Cardiac septum (tissue), 1 donor: Measurements from ENCODE around the gene HPS3. TPM values are rescaled to one million over a fixed set of nuclear protein-coding genes. Genes with fewer than 3 reads are reported as not detected.

Experiments
- DNase-seq: peaks from one replicate; pipeline ENCODE4 v3.0.0-alpha.2; 2020; ENCODE audit warnings: low spot score
- intact Hi-C: fragments of 100-400 bp; cut with DNase I; formaldehyde crosslinking; loops from one replicate; pipeline ENCODE4 v1.14.0; 2022
- total RNA-seq: library from RNA; stranded (reverse); fragmentation: NEBNext Ultra II Directional; extraction: Animal tissue kit (Norgen Biotek cat#: 25700); gene quantifications from one replicate; pipeline ENCODE4 v1.2.1, GENCODE V29; 2021
- donor health status: DM: no; HTN: no; CAD: no.

The HPS3 gene
- total RNA-seq, 1 donor from 2014 or later, result 6.2 TPM

DNA sequence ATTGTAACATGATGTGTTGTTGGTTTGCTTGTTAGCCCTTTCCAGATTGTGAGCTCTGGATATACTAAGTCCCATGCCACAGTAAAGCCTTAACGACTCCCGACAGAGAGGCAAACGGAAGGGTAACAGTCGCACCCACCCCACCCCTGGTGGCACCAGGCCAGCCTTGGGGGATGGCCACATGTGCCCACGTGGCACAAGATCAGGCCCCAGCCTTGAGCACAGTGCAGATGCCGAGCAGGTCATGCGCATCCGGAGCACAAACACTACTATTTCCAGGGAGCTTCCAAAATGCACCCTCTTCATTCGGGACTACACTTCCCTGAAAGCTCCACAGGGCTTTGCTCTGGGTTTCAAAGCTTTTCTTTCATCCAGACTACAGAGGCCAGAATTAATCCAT, 10.7 kb upstream of the HPS3 start:
- DNase-seq, result no peak
- intact Hi-C loops, result no loop called here

DNA sequence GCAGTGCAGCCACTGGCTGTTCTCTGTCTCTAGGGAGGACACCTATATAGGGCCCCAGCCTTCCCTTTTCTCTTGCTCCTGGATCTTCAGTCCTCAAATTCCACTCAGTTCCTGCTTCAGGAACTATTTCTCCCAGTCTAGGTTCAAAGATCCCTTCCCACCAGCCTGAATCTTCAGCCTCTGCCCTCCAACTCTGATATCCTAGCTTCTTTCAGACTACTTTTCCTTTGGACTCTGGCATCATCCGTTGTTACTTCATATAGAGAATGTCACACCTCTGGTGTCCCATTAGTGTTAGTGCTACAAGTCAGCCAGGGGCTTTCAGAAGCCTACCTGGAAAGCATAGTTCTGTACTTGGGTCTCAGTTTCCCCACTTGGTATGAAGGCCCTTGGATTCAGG, 10.0 kb upstream of the HPS3 start:
- intact Hi-C loops, result no loop called here
- no peak for DNase-seq

DNA sequence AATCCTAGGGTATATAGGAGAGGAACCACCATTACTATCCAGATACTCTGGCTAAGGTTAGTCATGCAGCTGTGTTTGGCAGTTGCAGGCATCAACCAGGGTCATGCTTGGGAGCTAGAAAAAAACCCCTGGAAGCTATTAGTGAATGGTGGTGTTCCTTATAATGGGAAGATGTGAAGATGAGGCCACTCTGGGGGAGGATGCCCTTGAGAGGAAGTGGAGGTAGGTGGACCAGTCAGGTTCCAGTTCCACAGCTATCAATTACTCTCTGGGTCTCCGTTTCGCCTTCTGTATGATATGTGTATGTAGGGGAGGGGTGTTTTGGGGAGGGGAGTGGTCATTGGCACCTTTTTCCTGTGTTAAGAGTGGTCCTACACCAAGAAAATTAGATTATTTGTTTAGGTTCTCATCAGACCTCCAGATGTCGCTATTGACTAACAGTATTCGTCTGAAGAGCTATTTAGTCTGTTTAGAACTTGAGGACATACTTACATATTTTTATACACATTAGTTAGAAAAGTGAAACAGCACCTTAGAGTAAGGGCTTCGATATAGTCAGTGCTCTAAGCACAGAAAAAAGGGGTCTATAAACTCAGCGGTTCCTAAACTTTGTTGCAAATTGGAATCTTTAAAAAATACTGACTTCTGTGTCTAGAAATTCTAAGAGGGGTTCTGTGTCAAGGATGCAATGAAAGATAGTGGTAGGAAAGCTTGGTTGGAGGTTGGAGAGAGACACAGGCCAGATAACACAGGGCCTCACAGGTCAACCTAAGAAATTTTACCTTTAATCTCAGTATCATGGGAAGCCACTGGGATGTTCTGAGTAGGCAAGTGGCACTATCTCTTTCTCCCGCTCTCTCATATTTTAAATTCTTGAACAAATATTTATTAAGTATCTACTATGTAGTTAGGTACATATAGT, 9.1 kb upstream of the HPS3 start:
- intact Hi-C loops, result loop anchor here (1.0 to 10.0 kb wide), 3 partner anchors 153 to 354 kb away; partner anchors contain the start of gene TM4SF4
- DNase-seq, result no peak

DNA sequence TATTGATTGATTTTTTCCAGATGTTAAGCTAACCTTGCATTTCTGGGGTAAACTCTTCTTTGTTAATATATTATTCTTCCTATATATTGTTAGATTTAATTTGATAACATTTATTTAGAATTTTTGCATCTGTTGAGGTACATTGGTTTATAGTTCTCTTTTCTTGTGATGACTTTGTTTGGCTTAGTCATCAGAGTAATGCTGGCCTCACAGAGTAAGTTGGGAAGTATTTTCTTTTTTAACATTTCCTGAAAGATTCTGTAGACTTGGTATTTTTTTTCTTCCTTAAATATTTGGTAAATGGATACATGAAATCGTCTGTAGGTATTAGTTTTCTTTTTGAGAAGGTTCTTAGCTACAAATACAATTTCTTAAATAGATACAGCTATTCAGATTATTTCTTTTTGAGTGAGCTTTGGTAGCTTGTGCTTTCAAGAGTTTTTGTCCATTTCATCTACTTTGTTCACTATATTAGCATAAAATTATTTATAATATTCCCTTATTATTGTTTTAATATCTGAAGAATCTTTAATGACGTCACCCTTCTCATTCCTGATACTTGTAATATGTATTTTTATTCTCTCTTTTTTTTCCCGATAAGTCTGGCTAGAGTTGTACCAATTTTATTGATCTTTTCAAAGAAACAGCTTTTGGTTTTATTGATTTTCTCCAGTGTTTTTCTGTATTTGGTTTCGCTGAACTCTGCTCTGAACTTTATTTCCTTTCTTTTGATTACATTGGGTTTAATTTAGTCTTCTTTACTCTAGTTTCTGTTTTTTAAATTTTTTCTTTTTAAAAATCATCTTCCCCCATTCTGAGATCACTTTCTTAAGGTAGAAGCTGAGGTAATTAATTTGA, 6.5 kb upstream of the HPS3 start:
- intact Hi-C loops, result loop anchor here (5.0 to 10.0 kb wide), 2 partner anchors 166 to 352 kb away; partner anchors contain the start of gene TM4SF4
- no peak for DNase-seq

DNA sequence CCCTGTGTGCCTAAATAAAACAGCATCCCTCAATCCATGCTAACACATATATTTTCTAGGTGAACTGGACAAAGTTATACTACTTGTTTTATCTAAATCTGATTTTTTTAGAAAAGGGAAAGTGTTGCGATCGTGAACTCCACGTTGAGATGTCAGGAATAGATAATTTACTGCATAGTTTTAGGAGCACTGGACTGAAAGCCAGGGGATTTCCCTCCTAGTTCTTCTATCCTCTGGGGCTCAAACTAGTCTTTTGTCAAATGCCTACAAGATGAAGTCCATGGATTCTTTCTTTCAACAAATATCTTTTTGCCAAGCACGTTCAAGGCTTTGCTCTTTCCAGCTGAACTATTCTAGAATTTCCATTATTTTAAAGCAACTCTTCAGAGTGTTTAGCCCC, 617 bp upstream of the HPS3 start:
- no peak for DNase-seq
- intact Hi-C loops, result loop anchor here (10.0 kb wide), 1 partner anchor 346 kb away; the partner anchor contains the start of gene TM4SF4

DNA sequence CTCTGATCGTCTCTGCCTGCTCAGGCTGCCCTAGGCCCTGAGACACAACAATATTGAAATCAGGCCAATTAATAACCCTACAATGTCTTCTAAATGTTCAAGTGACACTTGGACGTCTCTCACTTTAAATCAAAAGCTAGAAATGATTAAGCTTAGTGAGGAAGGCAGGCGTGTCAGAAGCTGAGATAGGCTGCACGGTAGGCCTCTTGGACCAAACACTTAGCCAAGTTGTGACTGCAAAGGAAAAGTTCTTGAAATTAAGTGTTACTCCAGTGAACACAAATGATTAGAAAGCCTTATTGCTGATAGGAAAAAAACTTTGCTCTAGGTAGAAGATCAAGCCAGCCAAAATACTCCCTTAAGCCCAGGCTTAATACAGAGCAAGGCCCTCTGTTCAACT, 2.2 kb downstream of the HPS3 start:
- intact Hi-C loops, result loop anchor here (5.0 kb wide), 1 partner anchor 51 kb away; no protein-coding TSS in a partner anchor
- DNase-seq, result no peak

DNA sequence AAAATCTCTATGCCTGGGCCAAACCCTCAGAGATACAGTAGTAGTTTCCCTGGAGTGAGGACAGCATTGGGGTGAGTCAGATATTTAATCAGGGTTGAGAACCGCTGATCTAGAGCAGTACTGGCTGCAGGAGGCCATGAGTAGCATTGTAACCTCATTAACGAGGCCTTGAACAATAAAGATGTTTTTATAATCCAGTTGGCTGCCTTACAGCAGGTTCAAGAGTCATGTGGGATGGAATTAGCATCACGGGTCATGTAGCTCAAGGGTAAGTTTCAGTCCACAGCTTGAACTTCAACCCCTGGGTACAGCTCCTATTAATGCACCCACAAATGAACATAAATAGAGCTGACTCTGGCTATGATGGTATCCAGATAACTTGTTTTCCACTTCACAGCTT, 5.1 kb downstream of the HPS3 start:
- intact Hi-C loops, result loop anchor here (5.0 kb wide), 1 partner anchor 48 kb away; no protein-coding TSS in a partner anchor
- DNase-seq, result no peak

DNA sequence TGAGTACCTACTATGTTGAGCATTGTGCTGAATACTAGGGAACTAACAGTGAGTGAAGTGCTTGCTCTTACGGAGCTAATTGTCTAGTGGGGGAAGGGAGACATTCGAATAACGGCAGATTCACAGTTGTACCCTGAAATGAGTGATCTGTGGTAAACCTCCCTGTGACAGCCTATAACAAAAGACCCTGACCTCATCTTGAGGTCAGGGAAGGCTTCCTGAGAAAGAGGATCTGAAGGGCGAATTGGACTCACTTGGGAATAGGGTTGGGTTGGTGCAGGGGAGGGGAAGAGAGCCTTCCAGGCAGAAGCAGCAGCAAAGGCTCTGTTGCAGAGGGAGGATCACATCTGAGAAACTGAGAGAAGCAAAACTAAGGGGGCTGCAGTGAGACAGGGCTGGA, 13.2 kb downstream of the HPS3 start:
- DNase-seq, result no peak
- intact Hi-C loops, result no loop called here

DNA sequence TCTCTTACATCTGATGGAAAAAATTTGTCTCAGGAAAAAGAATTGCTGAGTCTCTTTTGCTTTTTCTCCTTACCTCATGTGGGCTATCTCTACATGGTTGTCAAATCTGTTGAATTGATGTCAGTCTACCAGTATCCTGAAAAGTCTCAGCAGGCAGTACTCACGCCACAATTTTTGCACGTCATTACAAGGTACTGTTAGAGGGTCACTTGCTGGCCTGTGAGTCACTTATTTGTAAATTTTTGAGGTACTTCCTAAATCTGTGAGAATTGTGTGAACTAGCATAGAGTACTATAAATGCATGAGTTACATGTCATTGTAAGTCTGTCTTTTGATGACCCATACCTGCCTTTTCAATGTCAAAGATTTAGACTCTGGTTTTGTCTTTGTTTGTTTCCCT, 15.9 kb downstream of the HPS3 start:
- intact Hi-C loops, result no loop called here
- DNase-seq, result no peak

DNA sequence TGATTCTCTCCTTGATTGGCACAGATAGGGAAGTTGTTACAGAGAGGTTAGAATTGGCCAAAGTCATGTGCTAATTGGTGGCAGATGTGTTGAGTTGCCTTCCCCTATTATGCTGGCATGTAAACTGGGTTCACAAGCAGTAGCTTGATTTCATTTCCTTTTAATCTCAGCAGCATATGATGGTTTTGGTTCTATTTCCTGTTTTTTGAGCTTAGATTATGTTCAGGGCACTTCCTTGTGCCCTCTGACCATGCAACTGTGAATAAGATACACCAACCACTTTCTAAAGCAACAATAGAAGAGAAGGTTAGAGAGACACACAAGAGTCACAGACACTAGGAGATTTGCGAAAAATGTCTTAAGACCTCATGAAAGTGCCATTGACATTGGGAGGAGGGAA, 16.5 kb downstream of the HPS3 start:
- intact Hi-C loops, result no loop called here
- DNase-seq, result no peak

DNA sequence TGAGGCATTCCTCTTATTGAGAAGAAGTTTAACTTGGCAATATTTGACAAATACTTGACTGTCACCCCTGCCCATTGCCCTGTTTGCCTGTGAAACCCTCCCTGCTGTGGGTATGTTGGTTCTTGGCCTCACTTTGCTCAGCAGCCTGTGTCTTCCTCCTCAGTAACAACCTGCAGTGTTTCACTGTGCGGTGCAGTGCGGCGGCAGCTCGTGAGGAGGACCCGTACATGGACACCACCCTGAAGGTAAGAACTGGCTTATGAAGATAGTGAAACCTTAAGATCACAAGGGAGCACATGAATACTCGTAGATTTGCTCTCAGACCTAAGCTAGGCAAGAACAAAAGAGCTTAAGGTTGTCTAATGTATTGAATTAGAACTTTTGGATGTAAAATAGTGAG, 21.0 kb downstream of the HPS3 start:
- intact Hi-C loops, result no loop called here
- DNase-seq, result no peak

DNA sequence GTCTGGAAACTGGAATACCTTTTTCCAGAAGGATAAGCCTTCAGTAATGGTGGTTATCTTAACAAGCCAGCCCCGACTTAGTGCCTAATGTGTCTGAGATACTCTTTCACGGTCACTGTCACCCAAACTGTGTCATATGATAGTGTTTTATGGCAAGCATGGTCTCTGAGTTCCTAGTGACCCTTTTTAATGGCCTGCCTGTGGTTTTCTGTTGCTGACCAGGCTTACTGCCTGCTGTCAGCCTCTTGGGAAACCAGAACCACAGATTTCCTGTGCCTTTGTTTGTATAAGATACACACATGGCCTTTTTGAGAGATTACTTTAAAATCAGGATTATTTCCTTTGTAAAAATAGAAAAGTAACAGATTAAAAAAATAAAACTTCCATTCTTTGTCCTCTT, 22.4 kb downstream of the HPS3 start:
- no peak for DNase-seq
- intact Hi-C loops, result no loop called here

DNA sequence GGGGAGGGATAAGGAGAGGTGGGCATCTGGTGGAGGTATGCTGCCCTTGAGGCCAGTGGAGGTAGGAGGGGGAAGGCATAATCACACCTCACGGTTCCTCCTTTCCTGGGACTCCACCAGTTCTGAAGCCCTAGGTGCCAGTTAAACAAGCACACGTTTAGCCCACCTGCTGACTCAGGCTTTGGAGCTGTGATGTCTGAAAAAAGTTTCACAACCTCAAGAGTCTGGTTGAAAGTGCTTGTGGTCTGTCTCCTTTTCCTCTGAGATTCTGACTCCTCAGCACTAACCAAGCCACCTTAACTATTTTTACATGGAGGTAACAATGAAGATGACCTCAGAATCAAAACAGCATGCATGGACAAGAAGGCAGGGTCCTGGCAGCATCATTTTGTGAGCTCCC, 23.0 kb downstream of the HPS3 start:
- intact Hi-C loops, result no loop called here
- no peak for DNase-seq

DNA sequence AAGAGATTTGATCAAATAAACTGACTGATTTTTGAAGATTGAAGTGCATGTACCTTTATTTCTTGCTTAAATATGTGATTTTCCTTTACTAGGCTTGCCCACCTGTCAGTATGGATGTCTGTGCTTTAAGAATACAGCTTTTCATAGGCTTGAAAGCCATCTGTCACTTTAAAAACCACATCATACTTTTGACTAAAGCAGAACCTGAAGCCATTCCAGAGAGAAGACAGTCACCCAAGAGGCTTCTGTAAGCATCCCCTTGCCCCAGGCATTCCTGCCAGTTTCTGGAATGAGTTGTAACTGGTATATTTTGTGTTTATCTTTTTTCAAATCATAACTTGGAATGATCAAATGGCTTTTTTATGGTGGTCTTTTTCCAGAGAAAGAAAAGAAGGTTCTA, 24.0 kb downstream of the HPS3 start:
- no peak for DNase-seq
- intact Hi-C loops, result no loop called here

DNA sequence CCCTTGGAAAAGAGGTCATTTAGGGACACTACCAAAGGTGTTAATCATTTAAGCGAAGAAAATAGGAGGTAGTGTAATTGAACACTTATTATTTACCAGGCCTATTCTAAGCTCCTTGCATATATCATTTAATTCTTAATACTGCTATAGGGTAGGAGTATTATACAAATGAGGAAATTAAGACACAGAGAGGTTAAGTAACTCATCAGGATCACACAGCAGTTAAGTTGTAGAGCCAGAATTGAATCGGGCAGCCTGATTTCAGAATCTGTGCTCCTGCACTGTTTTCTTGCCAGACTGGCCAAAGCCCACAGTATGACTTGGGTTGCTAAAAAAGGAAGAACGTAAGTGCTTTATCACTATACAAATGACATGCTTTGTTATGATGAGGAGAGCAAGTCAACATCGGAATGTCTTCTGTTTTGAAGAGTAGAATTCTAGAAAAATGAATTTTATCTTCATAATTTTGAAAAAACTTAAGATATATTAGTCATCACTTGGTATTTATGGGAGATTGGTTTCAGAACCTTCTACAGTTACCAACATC, 31.4 kb downstream of the HPS3 start:
- DNase-seq, result no peak
- intact Hi-C loops, result no loop called here

DNA sequence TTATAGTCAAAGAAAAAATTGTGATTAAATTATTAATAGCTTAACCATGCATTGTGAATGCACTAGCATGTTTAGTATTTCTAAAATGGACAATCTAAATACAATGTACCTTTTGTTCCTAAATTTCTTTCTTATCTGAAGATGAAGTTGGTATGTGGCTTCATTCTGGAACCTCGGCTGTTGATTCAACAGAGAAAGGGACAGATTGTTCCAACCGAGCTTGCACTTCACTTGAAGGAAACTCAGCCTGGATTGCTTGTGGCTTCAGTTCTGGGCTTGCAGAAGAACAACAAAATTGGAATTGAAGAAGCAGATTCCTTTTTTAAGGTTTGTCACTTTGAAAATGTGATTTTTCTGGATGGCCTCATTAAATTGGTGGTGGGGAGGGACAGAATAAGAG, 32.6 kb downstream of the HPS3 start:
- DNase-seq, result no peak
- intact Hi-C loops, result no loop called here

DNA sequence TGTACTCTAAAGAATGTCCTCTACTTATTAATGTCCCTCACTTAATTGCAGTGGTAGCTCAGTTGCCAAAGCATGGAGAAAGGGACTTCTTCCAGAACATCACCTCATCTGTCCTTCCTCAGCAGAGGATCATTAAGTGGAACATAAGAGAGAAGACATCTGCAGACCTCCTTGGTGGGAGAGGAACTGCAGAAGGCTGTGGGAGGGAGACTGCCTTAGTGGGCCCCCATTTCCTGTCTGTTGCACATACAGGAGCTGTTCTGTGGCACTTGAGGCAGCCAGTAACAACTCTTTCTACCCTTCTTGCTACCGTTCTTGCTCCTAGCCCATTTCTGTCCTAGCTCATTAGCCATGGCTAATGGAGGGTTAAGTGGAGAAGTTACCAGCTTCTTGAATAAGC, 33.6 kb downstream of the HPS3 start:
- no peak for DNase-seq
- intact Hi-C loops, result no loop called here

DNA sequence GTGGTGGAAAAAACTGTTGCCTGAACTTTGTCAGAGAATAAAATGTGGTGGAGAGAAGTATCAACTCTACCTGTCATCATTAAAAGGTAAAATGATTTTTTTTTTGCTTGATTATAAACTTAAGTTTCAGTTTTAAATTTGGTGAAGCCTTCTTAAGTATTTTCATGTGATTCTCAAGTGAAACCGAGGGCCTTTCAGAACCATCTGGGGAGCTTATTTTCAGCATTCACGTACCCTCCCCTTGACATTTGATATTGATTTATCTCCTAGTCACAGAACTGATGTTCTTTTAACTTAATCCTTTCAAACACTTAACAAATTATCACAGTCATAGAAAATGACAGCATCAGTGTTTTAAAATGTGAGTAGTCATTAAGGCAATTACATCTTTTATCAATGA, 38.5 kb downstream of the HPS3 start:
- intact Hi-C loops, result no loop called here

DNA sequence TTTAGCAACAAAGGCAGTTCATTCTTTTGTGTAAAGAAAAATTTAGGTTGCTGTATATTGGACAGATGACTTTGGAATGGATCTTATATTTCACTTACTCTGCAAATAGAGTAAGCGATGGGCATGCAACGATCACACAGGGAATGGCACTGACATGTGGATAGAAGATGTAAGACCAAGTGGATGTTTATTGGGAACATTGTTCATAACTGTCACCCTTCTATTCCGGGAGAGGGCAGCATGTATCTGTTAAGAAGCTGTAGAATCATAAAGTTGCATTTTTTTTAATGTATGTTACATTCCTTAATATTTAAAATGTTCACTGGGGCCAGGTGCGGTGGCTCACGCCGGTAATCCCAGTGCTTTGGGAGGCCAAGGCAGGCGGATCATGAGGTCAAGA, 41.2 kb downstream of the HPS3 start:
- intact Hi-C loops, result no loop called here
- DNase-seq, result no peak

More for the DNA sequence above, 38.5 kb downstream of the HPS3 start:
- DNase-seq, result no peak

DNA sequence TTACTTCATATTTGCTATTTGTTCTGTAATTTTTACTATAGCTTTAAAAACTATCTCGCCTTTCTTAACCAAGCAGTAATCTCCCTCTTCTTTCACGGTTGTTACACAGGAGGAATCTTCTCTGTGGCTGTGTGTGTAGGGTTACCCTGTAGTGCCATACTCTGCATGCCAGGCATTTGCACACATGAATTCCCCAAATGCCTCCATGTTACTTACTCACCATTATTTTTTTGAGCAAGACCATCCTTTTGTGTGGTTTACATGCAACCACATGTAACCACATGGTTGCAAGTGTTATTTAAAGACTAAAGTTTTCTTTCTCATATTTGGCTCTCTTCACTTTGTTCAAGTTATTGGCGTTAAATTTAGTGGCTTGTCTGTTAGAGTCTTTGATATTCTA, 45.5 kb downstream of the HPS3 start:
- DNase-seq, result no peak
- intact Hi-C loops, result no loop called here
